Thoracic aorta (tissue), 2 donors: ENCODE measurements around the gene WNT10A. TPM values are rescaled to one million over a fixed set of nuclear protein-coding genes. Genes with fewer than 3 reads are reported as not detected.

Experiments used
- ATAC-seq: fragments of 150-250 bp; one replicate; pipeline ENCODE4 v1.8.0; 2017; ENCODE audit warnings: low read depth; ENCODE audit not compliant: insufficient number of reproducible peaks, low FRiP score
- DNase-seq: peaks from one replicate; pipeline ENCODE4 v3.0.0-alpha.2; 2020; ENCODE audit warnings: low spot score
- H3K27ac ChIP-seq, 2 donors: fragments of 200-600 bp; sonication (generic); 1 replicate in 1 of 2; 2 replicates in 1 of 2; pipeline ENCODE4 v1.5.1; 2016; ENCODE audit warnings: mild to moderate bottlenecking in 2 of 2, moderate library complexity in 2 of 2
- H3K27me3 ChIP-seq: fragments of 200-600 bp; sonication (generic); replicated peaks from 2 replicates; pipeline ENCODE4 v1.6.0; 2016; ENCODE audit warnings: mild to moderate bottlenecking; ENCODE audit not compliant: insufficient read depth
- H3K36me3 ChIP-seq: fragments of 200-600 bp; sonication (generic); one replicate; pipeline ENCODE4 v1.5.1; 2016
- H3K4me1 ChIP-seq, 2 donors: fragments of 200-600 bp; sonication (generic); 1 replicate in 1 of 2; 2 replicates in 1 of 2; pipeline versions ENCODE4 v1.5.1 to v1.6.0; 2016; ENCODE audit warnings: low read depth in 2 of 2, mild to moderate bottlenecking in 1 of 2; ENCODE audit not compliant: control insufficient read depth in 1 of 2
- H3K4me3 ChIP-seq: fragments of 200-600 bp; sonication (generic); 2 replicates; pipeline ENCODE4 v1.5.1; 2016; ENCODE audit warnings: mild to moderate bottlenecking
- H3K9me3 ChIP-seq: fragments of 200-600 bp; sonication (generic); 2 replicates; pipeline ENCODE4 v1.5.1; 2016
- CTCF ChIP-seq: fragments of 200-600 bp; sonication (generic); IDR thresholded peaks from one replicate; pipeline ENCODE4 v1.5.1; 2019; ENCODE audit warnings: antibody characterized with exemption
- total RNA-seq, 2 donors: library from RNA; depleted of rRNA; stranded (reverse); fragments of >200 nt; gene quantifications; one replicate each; pipeline versions ENCODE4 v1.1.0 to v1.2.3, GENCODE V29; 2016

The WNT10A gene
- 1 to 10 TPM in 1 of 2 donors, not detected in 1; 1.6 TPM for total RNA-seq

- Histone ChIP-seq H3K4me1 (peaks cover 9 to 15% of the 10 kb centered on the region in 2 donors), H3K4me3 (peak within 1 kb of the TSS; percentile 48), H3K9me3 (no peaks in the 10 kb centered on the region), H3K27me3 (peaks cover 9% of the 10 kb centered on the region), H3K27ac (peak within 1 kb of the TSS in 1 of 2 donors; percentile 22), H3K36me3 (no peaks in the 10 kb centered on the region)
- TF ChIP-seq CTCF = no peak
- ATAC-seq (no peak), DNase-seq (no peak)
Measured at GRCh38 chr2:218880102-218880858, at the start of gene WNT10A. Gene WNT10A, plus strand, starts transcription at chr2:218880852. Its CDS starts 144 bp downstream, at chr2:218880996.

GRCh38 chr2:218831378-218831990, 49.2 kb upstream of the WNT10A start, which contains the start of gene PRKAG3:
Gene PRKAG3, minus strand, starts transcription at chr2:218831803.
- TF ChIP-seq CTCF = no peak
- Histone ChIP-seq H3K4me1 (peaks cover 13 to 38% of the 10 kb centered on the region in 2 donors), H3K27me3 (no peaks in the 10 kb centered on the region), H3K36me3 (no peaks in the 10 kb centered on the region), H3K4me3 (peak within 1 kb of the TSS; percentile 7), H3K27ac (peak within 1 kb of the TSS; percentile 75 to 92), H3K9me3 (no peaks in the 10 kb centered on the region)
- peak; percentile 37 for ATAC-seq
- DNase-seq = peak; percentile 15

GRCh38 chr2:218832081-218832480, 48.6 kb upstream of the WNT10A start:
- peak overlapping the region; percentile 7 for H3K4me3 ChIP-seq
- no peak for TF ChIP-seq CTCF
- H3K27me3 ChIP-seq = no peaks in the 10 kb centered on the region
- peaks cover 13 to 38% of the 10 kb centered on the region in 2 donors for H3K4me1 ChIP-seq
- no peak for ATAC-seq
- peak overlapping the region; percentile 75 to 92 for H3K27ac ChIP-seq
- H3K36me3 ChIP-seq = no peaks in the 10 kb centered on the region
- no peaks in the 10 kb centered on the region for H3K9me3 ChIP-seq
- DNase-seq = no peak

- H3K27ac ChIP-seq = peak overlapping the region; percentile 75 to 92
- ATAC-seq (peak; percentile 70), DNase-seq (peak; percentile 45)
- H3K9me3 ChIP-seq = peaks cover 2% of the 10 kb centered on the region
- no peak overlapping the region for H3K4me3 ChIP-seq
- H3K36me3 ChIP-seq = no peaks in the 10 kb centered on the region
- no peaks in the 10 kb centered on the region for H3K27me3 ChIP-seq
- H3K4me1 ChIP-seq = peaks cover 13 to 38% of the 10 kb centered on the region in 2 donors
- TF ChIP-seq CTCF = no peak
Measured at GRCh38 chr2:218832520-218832919, 48.1 kb upstream of the WNT10A start.

- H3K27me3 ChIP-seq = no peaks in the 10 kb centered on the region
- TF ChIP-seq CTCF = no peak
- H3K4me3 ChIP-seq = no peak overlapping the region
- peak overlapping the region; percentile 75 to 92 for H3K27ac ChIP-seq
- ATAC-seq (no peak), DNase-seq (no peak)
- peaks cover 13 to 38% of the 10 kb centered on the region in 2 donors for H3K4me1 ChIP-seq
- no peaks in the 10 kb centered on the region for H3K36me3 ChIP-seq
- H3K9me3 ChIP-seq = peaks cover 5% of the 10 kb centered on the region
Measured at GRCh38 chr2:218833023-218833609, 47.5 kb upstream of the WNT10A start.
